Bronchial smooth muscle cell (primary cell): ENCODE measurements around the gene FLRT3. TPM values are rescaled to one million over a fixed set of nuclear protein-coding genes. Genes with fewer than 3 reads are reported as not detected.

ENCODE experiments used
- total RNA-seq: library from RNA; depleted of rRNA; stranded (reverse); fragments of >200 nt; gene quantifications from 2 replicates; pipeline ENCODE4 v1.2.1, GENCODE V29; 2014

FLRT3 gene
- total RNA-seq: 1.6 and 3.8 TPM in 2 replicates

GRCh38 chr20:14337400-14338171 is at the start of gene FLRT3:
TSS of gene FLRT3 (minus strand) at chr20:14337612. CDS start at chr20:14327506, 10,106 bp downstream.

